ENCODE data around the gene PTPDC1. TPM values are rescaled to one million over a fixed set of nuclear protein-coding genes. Genes with fewer than 3 reads are reported as not detected.

PTPDC1 gene
- total RNA-seq, 3 donors from 2014 or later (not counting 1 experiment from before 2014, with no cell fraction given), result 2.8 to 3.9 (median 3.4) TPM

DNA sequence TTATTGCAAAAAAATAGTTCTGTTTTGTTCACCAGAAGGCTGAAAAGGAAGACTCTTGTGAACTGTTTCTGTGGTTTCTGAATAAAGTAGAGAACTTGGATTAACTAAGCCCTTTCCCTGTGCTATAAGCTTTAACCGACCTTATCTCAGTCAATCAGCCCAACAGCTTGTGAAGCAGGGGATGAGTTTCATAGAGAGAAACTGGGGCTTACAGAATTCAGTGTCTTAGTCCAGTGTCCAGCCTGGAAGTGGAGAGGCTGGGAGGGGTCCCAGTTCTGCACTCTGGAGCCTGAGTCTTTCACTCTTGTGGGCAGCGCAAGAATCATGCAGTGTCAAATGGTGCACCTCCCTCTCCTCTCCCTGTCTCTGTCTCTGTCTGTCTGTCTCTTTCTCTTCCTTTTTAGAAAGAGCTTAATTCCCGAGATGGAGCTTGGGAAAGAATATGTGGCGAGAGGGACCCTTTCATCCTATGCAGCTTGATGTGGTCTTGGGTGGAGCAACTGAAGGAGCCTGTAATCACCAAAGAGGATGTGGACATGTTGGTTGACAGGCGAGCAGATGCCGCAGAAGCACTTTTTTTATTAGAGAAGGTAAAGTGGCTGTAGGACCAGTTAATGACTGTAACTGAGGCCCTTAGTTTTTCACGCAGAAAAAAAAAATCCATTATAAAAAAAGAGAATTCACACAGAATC, 17.0 kb downstream of the PTPDC1 start:
- ATAC-seq, result peak in 1 of 3 donors; percentile 34
- Histone ChIP-seq H3K4me1 (ENCODE audit: control insufficient read depth, insufficient read depth, low read length) (no peaks in the 10 kb centered on the region), H3K4me3 (ENCODE audit: low read length) (no peak overlapping the region), H3K9me3 (ENCODE audit: control insufficient read depth, insufficient read depth, low read length) (no peaks in the 10 kb centered on the region), H3K36me3 (ENCODE audit: control insufficient read depth, insufficient read depth, low read length) (peaks cover 2% of the 10 kb centered on the region), H3K27me3 (ENCODE audit: control insufficient read depth, insufficient read depth, low read length) (no peaks in the 10 kb centered on the region), H3K27ac (ENCODE audit: low read length) (no peak overlapping the region)
- DNase-seq, result no peak
- no peak overlapping the region for H3K27ac Mint-ChIP-seq
- H3K27me3 Mint-ChIP-seq (ENCODE audit: low read depth in 2 of 2), result no peaks in the 10 kb centered on the region
- peaks cover 10 to 13% of the 10 kb centered on the region in 2 donors for H3K4me1 Mint-ChIP-seq
- WGBS (ENCODE audit: insufficient coverage), result 53% methylated on average over 5 of the region's 7 CpGs
- no peaks in the 10 kb centered on the region for H3K9me3 Mint-ChIP-seq
- intact Hi-C loops (cut with micrococcal nuclease), result no loop called here
- no peaks in the 10 kb centered on the region for H3K36me3 Mint-ChIP-seq
- TF ChIP-seq, protein P1, sequence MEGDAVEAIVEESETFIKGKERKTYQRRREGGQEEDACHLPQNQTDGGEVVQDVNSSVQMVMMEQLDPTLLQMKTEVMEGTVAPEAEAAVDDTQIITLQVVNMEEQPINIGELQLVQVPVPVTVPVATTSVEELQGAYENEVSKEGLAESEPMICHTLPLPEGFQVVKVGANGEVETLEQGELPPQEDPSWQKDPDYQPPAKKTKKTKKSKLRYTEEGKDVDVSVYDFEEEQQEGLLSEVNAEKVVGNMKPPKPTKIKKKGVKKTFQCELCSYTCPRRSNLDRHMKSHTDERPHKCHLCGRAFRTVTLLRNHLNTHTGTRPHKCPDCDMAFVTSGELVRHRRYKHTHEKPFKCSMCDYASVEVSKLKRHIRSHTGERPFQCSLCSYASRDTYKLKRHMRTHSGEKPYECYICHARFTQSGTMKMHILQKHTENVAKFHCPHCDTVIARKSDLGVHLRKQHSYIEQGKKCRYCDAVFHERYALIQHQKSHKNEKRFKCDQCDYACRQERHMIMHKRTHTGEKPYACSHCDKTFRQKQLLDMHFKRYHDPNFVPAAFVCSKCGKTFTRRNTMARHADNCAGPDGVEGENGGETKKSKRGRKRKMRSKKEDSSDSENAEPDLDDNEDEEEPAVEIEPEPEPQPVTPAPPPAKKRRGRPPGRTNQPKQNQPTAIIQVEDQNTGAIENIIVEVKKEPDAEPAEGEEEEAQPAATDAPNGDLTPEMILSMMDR (IDR thresholded peaks at IDR 0.05), result no peak
- H3K4me3 Mint-ChIP-seq, result peak overlapping the region; percentile 61

DNA sequence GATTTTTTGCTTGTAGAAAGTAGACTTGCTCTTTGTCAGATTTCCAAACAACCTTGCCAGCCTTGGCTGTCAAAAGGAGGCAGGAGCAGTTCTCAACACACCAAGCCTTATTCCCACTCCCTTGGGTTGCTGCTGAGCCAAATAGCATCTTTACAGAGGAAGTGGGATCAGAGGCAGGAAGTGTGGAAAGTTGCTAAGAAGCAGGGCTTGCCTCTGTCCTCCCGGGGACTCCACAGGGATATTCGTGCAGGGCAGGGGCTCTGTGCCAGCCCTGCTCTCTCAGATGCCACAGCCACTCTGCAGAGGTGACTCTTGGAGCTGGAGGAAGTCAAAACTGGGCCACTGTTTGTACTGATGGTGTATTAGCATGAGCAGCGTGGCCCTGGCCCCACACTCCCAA, 24.3 kb downstream of the PTPDC1 start:
- Mint-ChIP-seq H3K9me3 (no peaks in the 10 kb centered on the region), H3K4me3 (no peak overlapping the region), H3K27ac (no peak overlapping the region), H3K4me1 (no peaks in the 10 kb centered on the region), H3K36me3 (no peaks in the 10 kb centered on the region), H3K27me3 (ENCODE audit: low read depth in 2 of 2) (no peaks in the 10 kb centered on the region)
- no peaks in the 10 kb centered on the region for H3K27me3 ChIP-seq (ENCODE audit: control insufficient read depth, insufficient read depth, low read length)
- no peaks in the 10 kb centered on the region for H3K4me1 ChIP-seq (ENCODE audit: control insufficient read depth, insufficient read depth, low read length)
- H3K36me3 ChIP-seq (ENCODE audit: control insufficient read depth, insufficient read depth, low read length), result no peaks in the 10 kb centered on the region
- DNase-seq (no peak), ATAC-seq (no peak)
- intact Hi-C loops (cut with micrococcal nuclease), result no loop called here
- H3K9me3 ChIP-seq (ENCODE audit: control insufficient read depth, insufficient read depth, low read length), result no peaks in the 10 kb centered on the region
- TF ChIP-seq, protein P1 (IDR thresholded peaks at IDR 0.05), result no peak
- 55% methylated on average over 3 of the region's 3 CpGs for WGBS (ENCODE audit: insufficient coverage)
- no peak overlapping the region for H3K27ac ChIP-seq (ENCODE audit: low read length)
- H3K4me3 ChIP-seq (ENCODE audit: low read length), result no peak overlapping the region

DNA sequence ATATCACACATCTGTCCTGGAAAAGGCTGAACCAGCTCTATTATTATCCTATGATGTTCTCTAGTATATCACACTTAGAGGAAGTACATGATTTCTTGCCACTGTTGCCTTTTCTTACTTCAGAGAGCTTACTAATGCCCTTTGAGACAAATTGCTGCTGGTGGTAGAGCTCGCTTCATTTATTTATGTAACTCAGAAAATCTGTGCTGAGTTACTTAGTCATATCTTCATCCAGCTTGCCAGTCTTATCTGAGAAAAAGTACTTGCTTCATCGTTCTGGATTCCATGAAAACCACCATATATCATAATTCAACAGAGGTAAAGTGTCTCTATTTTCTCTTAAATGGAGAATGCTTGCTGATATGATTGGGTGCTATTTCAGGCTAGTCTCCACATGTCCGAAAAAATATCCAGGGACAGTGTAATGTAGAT, 26.6 kb downstream of the PTPDC1 start:
- intact Hi-C loops (cut with micrococcal nuclease), result no loop called here
- Mint-ChIP-seq H3K27me3 (ENCODE audit: low read depth in 2 of 2) (no peaks in the 10 kb centered on the region), H3K4me3 (no peak overlapping the region), H3K9me3 (no peaks in the 10 kb centered on the region), H3K27ac (no peak overlapping the region), H3K36me3 (no peaks in the 10 kb centered on the region), H3K4me1 (no peaks in the 10 kb centered on the region)
- Histone ChIP-seq H3K4me3 (ENCODE audit: low read length) (no peak overlapping the region), H3K4me1 (ENCODE audit: control insufficient read depth, insufficient read depth, low read length) (no peaks in the 10 kb centered on the region), H3K36me3 (ENCODE audit: control insufficient read depth, insufficient read depth, low read length) (no peaks in the 10 kb centered on the region), H3K27me3 (ENCODE audit: control insufficient read depth, insufficient read depth, low read length) (no peaks in the 10 kb centered on the region), H3K9me3 (ENCODE audit: control insufficient read depth, insufficient read depth, low read length) (no peaks in the 10 kb centered on the region), H3K27ac (ENCODE audit: low read length) (no peak overlapping the region)
- ATAC-seq, result no peak
- WGBS (ENCODE audit: insufficient coverage), result 84% methylated on average over 2 of the region's 3 CpGs
- no peak for DNase-seq
- TF ChIP-seq, protein P1 (IDR thresholded peaks at IDR 0.05), result no peak

DNA sequence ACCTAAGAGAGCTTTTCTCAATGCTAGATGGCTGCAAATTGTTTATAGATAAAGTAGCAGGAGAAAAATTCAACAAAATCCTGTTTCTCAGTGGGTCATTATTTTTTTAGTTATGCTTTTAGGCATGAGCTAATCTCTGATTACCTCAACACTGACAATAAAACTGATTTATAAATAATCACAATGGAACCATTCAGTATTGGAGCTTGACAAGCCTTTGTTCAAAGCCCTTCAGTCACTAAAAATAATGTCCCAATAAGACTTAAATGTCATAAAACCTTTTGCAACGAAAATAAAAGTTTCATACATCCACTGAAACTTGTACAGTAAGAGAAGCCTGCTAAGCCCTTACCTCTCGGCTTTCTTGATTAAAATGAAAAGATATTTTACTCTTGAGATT, 27.2 kb downstream of the PTPDC1 start:
- intact Hi-C loops (cut with micrococcal nuclease), result no loop called here
- TF ChIP-seq, protein P1 (IDR thresholded peaks at IDR 0.05), result no peak
- no peaks in the 10 kb centered on the region for H3K27me3 Mint-ChIP-seq (ENCODE audit: low read depth in 2 of 2)
- H3K36me3 ChIP-seq (ENCODE audit: control insufficient read depth, insufficient read depth, low read length), result no peaks in the 10 kb centered on the region
- no peak for DNase-seq
- H3K27ac ChIP-seq (ENCODE audit: low read length), result no peak overlapping the region
- no peaks in the 10 kb centered on the region for H3K4me1 Mint-ChIP-seq
- H3K4me3 ChIP-seq (ENCODE audit: low read length), result no peak overlapping the region
- H3K4me3 Mint-ChIP-seq, result no peak overlapping the region
- no peak for ATAC-seq
- WGBS (ENCODE audit: insufficient coverage), result 67% methylated on average over 1 of the region's 2 CpGs
- no peaks in the 10 kb centered on the region for H3K4me1 ChIP-seq (ENCODE audit: control insufficient read depth, insufficient read depth, low read length)
- H3K9me3 Mint-ChIP-seq, result no peaks in the 10 kb centered on the region
- H3K27me3 ChIP-seq (ENCODE audit: control insufficient read depth, insufficient read depth, low read length), result no peaks in the 10 kb centered on the region
- no peaks in the 10 kb centered on the region for H3K9me3 ChIP-seq (ENCODE audit: control insufficient read depth, insufficient read depth, low read length)
- H3K36me3 Mint-ChIP-seq, result no peaks in the 10 kb centered on the region
- H3K27ac Mint-ChIP-seq, result no peak overlapping the region

Measured in natural killer cell (primary cell).